Mucosa of rectum (tissue), 2 donors: ENCODE measurements around the gene HSF5.

Experiments
- H3K27ac ChIP-seq, 2 donors: one replicate each; pipeline ENCODE4 v1.7.0; 2013; ENCODE audit warnings: inconsistent platforms in 2 of 2, low read depth in 2 of 2, low read length in 2 of 2
- H3K27me3 ChIP-seq, 2 donors: one replicate each; pipeline ENCODE4 v1.7.0; 2013; ENCODE audit warnings: low read length in 2 of 2; ENCODE audit not compliant: control insufficient read depth in 2 of 2, insufficient read depth in 2 of 2
- H3K36me3 ChIP-seq, 2 donors: one replicate each; pipeline ENCODE4 v1.7.0; 2013; ENCODE audit warnings: low read length in 2 of 2; ENCODE audit not compliant: control insufficient read depth in 2 of 2, insufficient read depth in 2 of 2
- H3K4me1 ChIP-seq, 2 donors: one replicate each; pipeline ENCODE4 v1.7.0; 2013; ENCODE audit warnings: low read length in 2 of 2, mild to moderate bottlenecking in 1 of 2; ENCODE audit not compliant: control insufficient read depth in 2 of 2, insufficient read depth in 2 of 2
- H3K4me3 ChIP-seq, 2 donors: one replicate each; pipeline ENCODE4 v1.7.0; 2013; ENCODE audit warnings: low read length in 2 of 2
- H3K9ac ChIP-seq, 2 donors: one replicate each; pipeline ENCODE4 v1.7.0; 2013; ENCODE audit warnings: low read length in 2 of 2, low read depth in 1 of 2, mild to moderate bottlenecking in 1 of 2
- H3K9me3 ChIP-seq, 2 donors: one replicate each; pipeline ENCODE4 v1.7.0; 2013; ENCODE audit warnings: low read length in 2 of 2; ENCODE audit not compliant: control insufficient read depth in 2 of 2
- donor health status: healthy.
- donor health status: Normal muscosa, but diverticular disease.

HSF5 gene

GRCh38 chr17:58517378-58517927 lies 29.2 kb upstream of the HSF5 start:
- Histone ChIP-seq H3K4me3 (peak overlapping the region; percentile 90 to 97), H3K27me3 (no peaks in the 10 kb centered on the region), H3K27ac (peak overlapping the region; percentile 95), H3K4me1 (peaks cover 33 to 36% of the 10 kb centered on the region in 2 donors), H3K9ac (peak overlapping the region; percentile 85 to 86), H3K36me3 (peaks cover 1 to 7% of the 10 kb centered on the region in 2 donors), H3K9me3 (no peaks in the 10 kb centered on the region)

GRCh38 chr17:58516644-58517377 lies 28.6 kb upstream of the HSF5 start:
- no peaks in the 10 kb centered on the region for H3K9me3 ChIP-seq
- H3K27me3 ChIP-seq: no peaks in the 10 kb centered on the region
- peak overlapping the region; percentile 95 for H3K27ac ChIP-seq
- H3K9ac ChIP-seq: peak overlapping the region; percentile 85 to 86
- H3K4me1 ChIP-seq: peaks cover 33 to 36% of the 10 kb centered on the region in 2 donors
- peaks cover 6 to 14% of the 10 kb centered on the region in 2 donors for H3K36me3 ChIP-seq
- H3K4me3 ChIP-seq: peak overlapping the region; percentile 90 to 97

GRCh38 chr17:58515286-58515685 lies 27.1 kb upstream of the HSF5 start:
- no peak overlapping the region for H3K9ac ChIP-seq
- H3K27me3 ChIP-seq: no peaks in the 10 kb centered on the region
- peaks cover 22 to 24% of the 10 kb centered on the region in 2 donors for H3K36me3 ChIP-seq
- H3K4me1 ChIP-seq: peaks cover 33 to 36% of the 10 kb centered on the region in 2 donors
- no peaks in the 10 kb centered on the region for H3K9me3 ChIP-seq
- H3K27ac ChIP-seq: peak overlapping the region; percentile 73 to 95
- peak overlapping the region; percentile 72 to 75 for H3K4me3 ChIP-seq

GRCh38 chr17:58514770-58515157 lies 26.6 kb upstream of the HSF5 start:
- Histone ChIP-seq H3K4me1 (peaks cover 33% of the 10 kb centered on the region in 2 donors), H3K36me3 (peaks cover 27 to 29% of the 10 kb centered on the region in 2 donors), H3K9me3 (no peaks in the 10 kb centered on the region), H3K4me3 (peak overlapping the region; percentile 72 to 75), H3K9ac (peak overlapping the region in 1 of 2 donors; percentile 66), H3K27me3 (no peaks in the 10 kb centered on the region), H3K27ac (peak overlapping the region; percentile 71 to 73)

GRCh38 chr17:58513965-58514769 lies 26.0 kb upstream of the HSF5 start, which contains the start of gene MTMR4:
TSS of gene MTMR4 (minus strand) at chr17:58514638. CDS start at chr17:58514407, 231 bp downstream.
- H3K4me1 ChIP-seq: peaks cover 33% of the 10 kb centered on the region in 2 donors
- H3K9ac ChIP-seq: peak within 1 kb of the TSS; percentile 66 to 70
- H3K36me3 ChIP-seq: peaks cover 32 to 35% of the 10 kb centered on the region in 2 donors

GRCh38 chr17:58513267-58513964 lies 25.2 kb upstream of the HSF5 start:
- peak overlapping the region; percentile 72 to 75 for H3K4me3 ChIP-seq
- no peaks in the 10 kb centered on the region for H3K27me3 ChIP-seq
- H3K4me1 ChIP-seq: peaks cover 29 to 33% of the 10 kb centered on the region in 2 donors
- H3K9me3 ChIP-seq: no peaks in the 10 kb centered on the region
- H3K9ac ChIP-seq: peak overlapping the region; percentile 66 to 70
- peaks cover 39 to 42% of the 10 kb centered on the region in 2 donors for H3K36me3 ChIP-seq
- no peak overlapping the region for H3K27ac ChIP-seq

More at GRCh38 chr17:58513965-58514769, 26.0 kb upstream of the HSF5 start, which contains the start of gene MTMR4:
- Histone ChIP-seq H3K4me3 (peak within 1 kb of the TSS; percentile 72 to 75), H3K27me3 (no peaks in the 10 kb centered on the region), H3K9me3 (no peaks in the 10 kb centered on the region), H3K27ac (peak within 1 kb of the TSS; percentile 73 to 95)

- Histone ChIP-seq H3K9ac (no peak overlapping the region), H3K36me3 (peaks cover 58 to 66% of the 10 kb centered on the region in 2 donors), H3K4me3 (no peak overlapping the region), H3K9me3 (no peaks in the 10 kb centered on the region), H3K27ac (no peak overlapping the region), H3K27me3 (no peaks in the 10 kb centered on the region), H3K4me1 (peaks cover 12 to 13% of the 10 kb centered on the region in 2 donors)
These were observed 21.9 kb upstream of the HSF5 start for GRCh38 chr17:58510075-58510474.

- H3K9me3 ChIP-seq: no peaks in the 10 kb centered on the region
- no peak overlapping the region for H3K27ac ChIP-seq
- peaks cover 2% of the 10 kb centered on the region in 2 donors for H3K4me1 ChIP-seq
- no peak overlapping the region for H3K4me3 ChIP-seq
- H3K9ac ChIP-seq: no peak overlapping the region
- peaks cover 72 to 82% of the 10 kb centered on the region in 2 donors for H3K36me3 ChIP-seq
- H3K27me3 ChIP-seq: no peaks in the 10 kb centered on the region
These were observed 20.3 kb upstream of the HSF5 start for GRCh38 chr17:58508341-58509067.

GRCh38 chr17:58507123-58507634 lies 19.0 kb upstream of the HSF5 start:
- H3K36me3 ChIP-seq: peaks cover 73 to 88% of the 10 kb centered on the region in 2 donors
- H3K4me3 ChIP-seq: no peak overlapping the region
- no peaks in the 10 kb centered on the region for H3K4me1 ChIP-seq
- H3K9me3 ChIP-seq: no peaks in the 10 kb centered on the region
- H3K27ac ChIP-seq: no peak overlapping the region
- H3K27me3 ChIP-seq: no peaks in the 10 kb centered on the region
- no peak overlapping the region for H3K9ac ChIP-seq
